ENCODE results near the gene ZNF500. TPM values are rescaled to one million over a fixed set of nuclear protein-coding genes. Genes with fewer than 3 reads are reported as not detected.

The ZNF500 gene
- total RNA-seq, 1 experiment from 2014 or later: 20.1 TPM

- no peak for TF ChIP-seq POLR2AphosphoS5 (IDR thresholded peaks at IDR 0.05; ENCODE audit: low read depth, low read length)
- no peak for TF ChIP-seq EZH2phosphoT487 (IDR thresholded peaks at IDR 0.05; ENCODE audit: borderline replicate concordance)
- TF ChIP-seq, protein P1, sequence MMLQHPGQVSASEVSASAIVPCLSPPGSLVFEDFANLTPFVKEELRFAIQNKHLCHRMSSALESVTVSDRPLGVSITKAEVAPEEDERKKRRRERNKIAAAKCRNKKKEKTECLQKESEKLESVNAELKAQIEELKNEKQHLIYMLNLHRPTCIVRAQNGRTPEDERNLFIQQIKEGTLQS (IDR thresholded peaks at IDR 0.05): no peak
- no peak for TF ChIP-seq ELF1 (IDR thresholded peaks at IDR 0.05; ENCODE audit: borderline replicate concordance, low read depth)
- TF ChIP-seq ZBTB33 (IDR thresholded peaks at IDR 0.05; ENCODE audit: extremely low read depth, insufficient replicate concordance, low read length): no peak
Measured at GRCh38 chr16:4724661-4725270, 42.2 kb downstream of the ZNF500 start (continued).

DNA sequence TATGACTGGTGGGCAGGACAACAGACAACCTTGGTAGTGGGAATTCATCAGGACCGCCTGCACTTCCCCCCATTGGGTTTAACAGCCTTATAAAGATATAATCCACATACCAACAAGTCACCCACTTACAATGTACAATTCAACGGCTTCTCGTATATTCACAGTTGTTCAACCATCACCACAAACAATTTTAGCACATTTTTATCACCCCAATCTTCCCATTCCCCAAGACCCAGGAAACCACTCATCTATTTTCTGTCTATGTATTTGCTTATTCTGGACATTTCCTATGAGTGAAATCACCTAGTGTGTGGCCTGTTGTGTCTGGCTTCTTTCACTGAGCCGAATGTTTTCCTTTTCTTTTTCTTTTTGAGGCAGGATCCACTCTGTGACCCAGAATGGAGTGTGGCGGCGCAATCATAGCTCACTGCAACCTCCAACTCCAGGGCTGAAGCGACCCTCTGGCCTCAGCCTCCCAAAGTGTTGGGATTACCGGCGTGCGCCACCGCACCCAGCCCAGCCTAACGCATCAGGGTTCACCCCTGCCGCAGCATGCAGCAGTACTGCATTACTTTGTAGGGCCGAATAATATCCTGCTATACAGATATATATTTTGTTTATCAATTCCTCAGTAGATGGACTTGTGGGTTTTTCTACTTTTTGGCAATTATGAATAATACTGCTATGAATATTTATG lies 43.7 kb downstream of the ZNF500 start:
- ChIA-PET CTCF (no interaction called here), RAD21 (ENCODE audit: low non-redundant PET in 1 of 2, low total read pairs in 2 of 2, uncharacterized antibody in 2 of 2, unreplicated experiment in 2 of 2) (no interaction called here), POLR2A (no interaction called here)
- DNase-seq (ENCODE audit: low read depth, low spot score) (no peak), ATAC-seq (no peak)
- no TSS peak for BruUV-seq (replicated peaks)
- Histone ChIP-seq H2AFZ (ENCODE audit: low read depth, low read length, poor library complexity, severe bottlenecking) (no peak overlapping the region), H4K20me1 (ENCODE audit: insufficient read depth) (no peaks in the 10 kb centered on the region), H3K4me1 (ENCODE audit: control insufficient read depth in 1 of 2, insufficient read depth in 2 of 2, low read length in 2 of 2) (no peaks in the 10 kb centered on the region), H3K4me3 (replicated peaks in 1 of 2; ENCODE audit: low read depth in 1 of 2, low read length in 2 of 2) (no peak overlapping the region), H3K4me2 (ENCODE audit: low read length) (no peak overlapping the region), H3K9ac (ENCODE audit: low read length) (no peak overlapping the region), H3K9me2 (ENCODE audit: insufficient read depth) (no peaks in the 10 kb centered on the region), H3K9me3 (ENCODE audit: control insufficient read depth in 1 of 2, insufficient read depth in 1 of 2, low read depth in 1 of 2, low read length in 2 of 2) (no peaks in the 10 kb centered on the region), H3K27me3 (ENCODE audit: insufficient read depth, low read length) (no peaks in the 10 kb centered on the region), H3K36me3 (ENCODE audit: control insufficient read depth in 1 of 2, insufficient read depth in 2 of 2, low read length in 2 of 2) (peaks cover 3 to 10% of the 10 kb centered on the region in 2 experiments; a peak in 1 of 4 replicates), H3K79me2 (ENCODE audit: insufficient read depth, low read length) (no peaks in the 10 kb centered on the region), H3K27ac (ENCODE audit: low read depth, low read length) (no peak overlapping the region)
- intact Hi-C loops (cut with micrococcal nuclease): no loop called here
- no peak for TF ChIP-seq RAD21 (IDR thresholded peaks at IDR 0.05; ENCODE audit: low read depth)
